ENCODE results near the gene COL8A1.
"Not testable (repeated sequence)": the region's sequence is repeated elsewhere in the genome, so short reads cannot be mapped to it uniquely, and the experiment has no call there.

COL8A1 gene

DNA sequence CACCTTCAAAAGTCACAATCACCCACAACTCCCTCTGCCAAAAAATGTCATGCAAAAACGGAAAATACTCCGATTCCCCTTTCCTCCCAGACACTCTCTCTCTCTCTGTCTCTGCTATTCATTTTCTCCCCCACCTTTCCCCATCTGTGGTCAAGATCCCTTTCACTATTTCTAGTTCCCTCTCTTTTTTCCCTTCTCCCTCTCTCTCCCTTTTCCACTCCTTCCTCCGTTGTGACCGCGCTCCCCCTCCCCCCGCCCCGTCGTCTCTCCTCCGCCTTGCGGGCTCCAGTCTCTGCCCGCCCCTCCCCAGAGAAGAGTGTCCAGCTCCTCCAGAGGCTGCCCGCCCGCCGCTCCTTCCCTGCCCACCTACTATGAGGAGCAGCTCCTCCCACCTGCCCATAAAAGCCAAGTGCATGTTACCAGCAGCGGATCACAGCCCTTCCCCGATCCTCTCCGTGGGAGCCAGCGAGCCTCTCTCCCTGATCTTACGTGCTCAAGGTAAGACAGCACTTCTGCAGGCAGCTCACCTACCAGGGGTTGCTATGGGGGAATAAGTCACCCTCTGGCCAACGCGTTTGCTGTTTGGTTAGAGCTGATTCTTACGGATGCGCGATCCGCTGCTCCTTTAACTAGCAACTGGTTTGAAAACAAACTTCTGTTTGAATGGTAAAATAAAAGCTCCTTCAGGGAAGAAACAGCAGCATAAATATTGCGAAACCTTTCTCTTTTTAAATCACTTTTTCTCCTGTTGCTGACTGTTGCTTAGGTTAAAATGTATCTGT, at the start of gene COL8A1:
COL8A1 (plus strand) TSS at position 428 of the 782 bp plus-strand sequence. CDS start 152,089 bp downstream, outside the sequence.
- no peak for DNase-seq

DNA sequence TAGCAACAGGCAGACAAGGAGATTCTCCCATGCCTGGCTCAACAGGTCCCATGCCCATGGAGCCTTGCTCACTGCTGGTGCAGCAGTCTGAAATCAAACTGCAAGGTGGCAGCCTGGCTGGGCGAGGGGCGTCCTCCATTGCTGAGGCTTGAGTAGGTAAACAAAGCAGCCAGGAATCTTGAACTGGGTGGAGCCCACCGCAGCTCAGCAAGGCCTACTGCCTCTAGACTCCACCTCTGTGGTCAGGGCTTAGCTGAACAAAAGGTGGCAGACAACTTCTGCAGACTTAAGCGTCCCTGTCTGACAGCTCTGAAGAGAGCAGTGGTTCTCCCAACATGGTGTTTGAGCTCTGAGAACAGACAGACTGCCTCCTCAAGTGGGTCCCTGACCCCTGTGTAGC, 49.2 kb upstream of the COL8A1 start:
- DNase-seq: not testable (repeated sequence)

DNA sequence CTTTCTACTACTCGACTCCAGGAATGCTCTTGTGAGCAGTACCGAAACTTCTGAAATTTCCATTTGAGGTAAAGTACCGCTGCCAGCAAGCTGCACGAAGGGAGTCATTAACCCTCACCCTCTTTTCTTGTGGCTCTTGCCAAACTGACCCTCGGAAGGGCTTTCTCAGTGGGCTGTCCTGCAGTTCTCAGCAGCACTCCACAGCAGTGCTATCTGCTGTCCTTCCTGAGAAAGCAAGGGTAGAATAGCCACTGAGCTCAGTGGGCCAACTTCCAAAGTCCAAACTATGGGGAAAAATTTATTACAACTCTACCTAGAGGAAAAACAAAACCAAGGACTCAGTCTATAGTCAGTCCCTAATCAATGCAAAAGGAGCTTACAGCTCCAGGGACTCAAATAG, 38.5 kb upstream of the COL8A1 start:
- DNase-seq: no peak

DNA sequence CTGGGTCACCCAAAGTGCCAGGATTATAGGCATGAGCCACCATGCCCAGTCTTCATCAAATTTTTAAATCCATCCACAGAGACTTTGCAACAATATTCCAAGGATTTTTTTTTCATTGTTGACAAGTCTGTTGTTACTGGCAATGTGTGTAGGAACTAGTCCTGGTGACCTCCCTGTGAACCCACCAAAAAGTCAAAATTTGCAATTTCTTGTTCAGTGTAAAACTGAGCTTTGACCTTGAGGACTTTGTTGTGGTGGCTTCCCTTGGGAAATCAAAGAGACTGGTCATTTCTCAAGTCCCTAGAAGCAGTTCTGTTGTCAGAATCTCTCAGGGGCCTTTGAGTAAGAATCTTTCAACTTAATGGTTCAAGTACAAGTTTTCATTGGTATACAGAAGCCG, 36.9 kb upstream of the COL8A1 start:
- no peak for DNase-seq

DNA sequence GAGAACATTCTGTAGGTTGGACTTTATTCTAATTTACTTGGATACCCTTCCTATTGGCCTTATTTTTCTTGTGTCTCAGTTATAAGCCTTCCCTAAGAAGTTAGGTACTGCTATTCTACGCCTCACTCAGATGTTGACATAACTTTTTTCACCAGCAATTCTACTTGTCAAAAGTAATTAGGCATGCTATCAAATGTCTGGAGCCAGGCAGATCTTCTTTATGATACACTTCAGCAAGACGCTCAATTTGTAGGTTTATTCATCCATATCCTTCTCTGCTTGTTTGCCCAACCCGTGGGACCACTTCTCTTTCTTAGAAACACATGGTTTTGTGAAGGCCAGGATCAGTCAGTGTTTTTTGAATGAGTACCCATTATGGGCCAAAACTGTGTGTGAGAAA, 36.2 kb upstream of the COL8A1 start:
- DNase-seq: no peak

DNA sequence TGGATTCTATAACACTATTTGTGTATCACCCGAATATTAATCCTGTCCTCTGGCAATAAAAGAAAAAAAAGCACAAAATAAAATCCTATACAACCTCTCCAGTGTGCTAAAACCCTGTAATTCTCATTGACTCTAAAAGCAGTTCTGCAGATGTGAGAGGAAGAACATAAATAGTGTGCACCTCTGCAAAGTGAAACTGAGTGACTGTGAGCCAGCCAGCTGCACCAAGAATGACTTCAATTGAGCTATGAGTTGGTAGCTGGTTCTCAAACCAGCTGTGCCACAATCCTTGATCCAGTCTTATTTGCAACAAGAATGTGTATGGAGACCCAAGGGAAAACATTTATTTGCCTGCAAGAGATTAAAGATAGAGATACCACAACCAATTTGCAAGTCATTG, 31.2 kb upstream of the COL8A1 start:
- DNase-seq: no peak

DNA sequence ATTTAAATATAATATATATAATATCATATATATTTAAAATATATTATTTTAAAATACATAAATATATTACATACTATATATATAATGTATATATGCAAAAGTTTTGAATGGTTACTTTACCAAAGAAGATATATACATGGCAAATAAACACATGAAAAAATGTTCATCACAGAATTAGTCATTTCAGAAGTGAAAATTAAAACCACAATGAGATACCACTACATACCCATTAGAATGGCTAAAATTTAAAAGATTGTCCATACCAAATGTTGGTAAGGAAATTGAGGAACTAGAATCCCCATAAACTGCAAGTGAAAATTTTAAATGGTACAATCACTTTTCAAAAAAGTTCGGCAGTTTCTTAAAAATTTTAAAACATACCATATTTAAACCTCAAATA, 23.6 kb upstream of the COL8A1 start:
- DNase-seq: no peak

DNA sequence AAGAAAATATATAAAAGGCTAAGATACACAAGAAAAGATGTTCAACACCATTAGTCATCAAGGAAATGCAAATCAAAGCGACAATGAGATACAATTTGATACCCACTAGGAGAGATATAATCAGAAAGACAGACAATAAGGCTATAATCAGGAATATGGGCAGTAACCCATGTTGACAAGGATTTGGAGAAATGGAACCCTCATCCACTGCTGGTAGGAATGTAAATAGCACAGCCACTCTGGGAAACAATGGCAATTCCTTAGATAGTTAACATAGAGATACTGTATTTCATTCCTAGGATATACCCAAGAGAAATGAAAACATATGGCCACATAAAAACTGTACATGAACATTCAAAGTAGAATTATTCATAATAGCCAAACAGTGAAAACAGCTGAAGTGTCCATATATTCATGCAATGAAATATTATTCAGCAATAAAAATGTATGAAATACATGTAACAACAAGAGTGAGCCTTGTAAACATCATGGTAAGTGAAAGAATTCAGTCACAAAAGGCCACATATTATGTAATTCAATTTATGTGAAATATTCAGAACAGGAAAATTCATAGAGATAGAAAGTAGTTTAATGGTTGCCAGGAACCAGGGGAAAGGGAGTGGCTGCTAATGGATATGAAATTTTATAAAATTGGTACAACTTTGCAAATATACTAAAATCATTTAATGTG, 18.2 kb upstream of the COL8A1 start:
- DNase-seq: no peak

DNA sequence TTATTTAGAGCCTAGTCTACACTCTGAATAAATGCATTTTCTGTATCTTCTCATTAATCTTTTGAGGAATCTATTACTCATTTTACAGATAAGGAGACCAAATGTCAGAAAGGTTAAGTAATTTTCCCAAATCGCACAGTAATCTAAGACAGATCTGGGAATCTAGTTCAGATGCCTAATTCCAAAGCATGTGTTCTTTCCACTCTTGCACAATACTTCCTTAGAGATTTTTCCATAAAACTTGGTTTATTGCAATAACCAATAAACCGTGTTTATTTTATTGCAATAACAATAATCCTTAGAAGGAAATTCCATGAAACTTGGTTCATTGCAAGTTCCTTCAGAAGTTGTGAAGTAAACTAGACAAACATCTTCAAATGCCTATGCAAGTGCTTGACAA, 17.4 kb upstream of the COL8A1 start:
- DNase-seq: no peak

DNA sequence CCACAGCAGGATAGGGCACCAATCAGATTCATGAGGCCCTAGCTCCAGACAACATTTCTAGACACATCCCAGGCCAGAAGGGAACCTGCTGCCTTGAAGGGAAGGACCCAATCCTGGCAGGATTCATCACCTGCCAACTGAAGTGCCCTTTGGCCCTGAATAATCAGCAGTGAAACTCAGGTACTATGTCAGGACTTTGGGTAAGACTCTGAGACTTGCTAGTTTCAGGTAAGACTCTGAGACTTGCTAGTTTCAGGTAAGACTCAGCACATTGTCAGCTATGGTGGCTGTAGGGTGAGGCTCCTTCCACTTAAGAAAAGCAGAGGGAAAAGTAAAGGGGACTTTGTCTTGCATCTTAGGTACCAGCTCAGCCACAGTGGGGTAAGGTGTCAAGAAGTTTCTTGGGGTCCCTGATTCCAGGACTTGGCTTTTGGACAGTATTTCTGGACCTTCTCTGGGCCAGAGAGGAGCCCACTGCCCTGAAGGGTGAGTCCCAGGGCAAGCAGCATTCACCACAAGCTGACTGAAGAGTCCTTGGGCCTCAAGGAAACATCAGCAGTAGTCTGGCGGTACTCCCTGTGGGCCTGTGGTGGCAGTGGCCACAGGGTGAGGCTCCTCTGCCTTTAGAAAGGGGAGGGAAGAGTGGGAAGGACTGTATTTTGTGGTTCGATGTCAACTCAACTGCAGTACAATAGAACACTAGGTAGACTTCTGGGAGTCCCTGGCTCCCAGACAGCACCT, 13.7 kb upstream of the COL8A1 start:
- no peak for DNase-seq

DNA sequence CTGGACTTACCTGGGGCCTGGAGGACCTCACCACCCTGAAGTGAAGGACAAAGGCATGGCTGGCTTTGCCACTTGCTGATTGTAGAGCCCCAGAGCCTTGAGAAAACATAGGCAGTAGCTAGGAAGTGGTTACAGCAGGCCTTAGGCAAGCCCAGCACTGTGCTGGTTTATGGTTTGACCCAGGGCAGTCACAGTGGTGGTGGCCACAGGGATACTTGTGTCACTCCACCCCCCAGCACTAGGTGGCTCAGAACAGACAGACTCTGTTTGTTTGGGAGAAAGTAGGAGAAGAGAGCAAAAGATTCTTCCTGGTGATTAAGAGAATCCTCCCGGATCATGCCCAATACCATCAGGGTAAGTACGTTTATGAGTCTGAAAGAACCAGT, 13.2 kb upstream of the COL8A1 start:
- no peak for DNase-seq

DNA sequence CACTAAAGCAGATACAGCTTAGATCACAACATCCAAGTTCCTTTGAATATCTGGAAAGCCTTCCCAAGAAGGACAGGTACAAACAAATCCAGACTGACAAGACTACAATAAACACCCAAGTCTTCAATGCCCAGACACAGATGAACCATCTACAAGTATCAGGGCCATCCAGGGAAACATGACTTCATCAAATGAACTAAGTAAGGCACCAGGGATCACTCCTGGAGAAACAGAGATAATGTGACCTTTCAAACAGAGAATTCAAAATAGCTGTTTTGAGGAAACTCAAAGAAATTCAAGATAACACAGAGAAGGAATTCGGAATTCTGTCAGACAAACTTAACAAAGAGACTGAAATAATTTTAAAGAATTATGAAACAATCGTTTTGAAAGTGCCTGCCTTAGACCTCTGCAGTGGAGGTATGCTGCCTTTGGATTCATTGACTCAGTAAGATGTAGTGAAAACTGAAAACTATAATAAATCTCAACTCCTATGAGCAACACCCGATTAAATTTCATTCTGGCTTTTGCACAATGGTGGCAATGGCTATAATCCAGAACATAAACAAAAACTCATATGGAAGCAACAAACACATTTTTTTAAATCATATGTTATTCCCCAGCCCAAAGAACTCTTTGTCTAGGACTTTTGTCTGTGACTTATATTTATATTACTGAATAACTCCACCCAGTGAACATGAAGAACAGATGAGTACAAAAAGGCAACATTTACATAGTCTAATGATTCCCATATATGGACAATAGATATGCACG, 12.6 kb upstream of the COL8A1 start:
- DNase-seq: no peak

DNA sequence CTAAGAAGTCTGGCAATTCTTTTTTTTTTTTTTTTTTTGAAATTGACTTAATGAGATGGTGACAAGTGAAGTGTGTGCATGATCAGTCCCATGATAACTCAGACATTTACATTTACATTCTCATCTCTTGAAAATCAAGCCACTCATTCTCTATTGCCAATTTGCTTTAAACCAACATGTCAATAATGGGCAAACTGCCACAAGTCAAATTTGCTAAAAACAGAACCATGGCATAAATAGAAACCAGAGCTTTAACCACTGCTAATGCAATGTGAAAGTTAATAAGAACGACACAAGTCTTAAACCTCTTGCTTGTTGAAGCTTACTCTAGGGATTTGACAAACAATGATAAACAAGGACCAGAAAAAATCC, 12.0 kb upstream of the COL8A1 start:
- DNase-seq: no peak

DNA sequence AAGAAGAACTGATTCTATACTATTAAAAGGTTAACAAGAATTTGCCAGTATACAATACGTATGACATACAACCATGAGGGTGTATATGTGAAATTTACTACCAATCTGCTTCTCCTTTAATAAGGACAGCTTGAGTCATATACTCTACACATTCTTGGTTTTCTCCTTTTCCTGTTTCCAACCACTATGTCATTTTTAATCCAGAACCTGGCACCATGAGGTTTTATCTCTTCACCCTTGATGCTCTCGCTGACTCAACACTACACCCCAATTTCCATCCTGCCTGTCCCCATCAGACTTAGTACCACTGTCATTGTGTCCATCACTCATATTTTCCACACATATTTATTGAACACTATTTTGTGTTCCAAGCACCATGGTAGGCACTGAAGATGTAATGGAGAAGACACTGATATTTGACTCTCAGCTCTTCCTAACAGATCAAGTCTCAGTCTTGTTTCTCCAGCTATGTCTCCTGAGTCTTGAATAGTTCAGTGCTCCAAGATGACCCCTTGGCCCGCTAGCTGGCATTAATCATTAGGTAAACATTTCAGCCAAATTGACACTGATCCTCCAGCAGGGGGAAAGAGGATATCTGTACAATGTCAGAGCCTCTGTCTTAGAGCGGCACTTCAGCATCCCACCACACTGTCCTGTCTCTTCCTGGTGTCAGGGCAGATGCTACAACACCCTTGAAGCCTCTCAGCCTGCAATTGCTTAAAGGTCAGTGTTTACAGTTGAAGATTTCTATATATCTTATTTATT, 11.2 kb upstream of the COL8A1 start:
- DNase-seq: no peak

DNA sequence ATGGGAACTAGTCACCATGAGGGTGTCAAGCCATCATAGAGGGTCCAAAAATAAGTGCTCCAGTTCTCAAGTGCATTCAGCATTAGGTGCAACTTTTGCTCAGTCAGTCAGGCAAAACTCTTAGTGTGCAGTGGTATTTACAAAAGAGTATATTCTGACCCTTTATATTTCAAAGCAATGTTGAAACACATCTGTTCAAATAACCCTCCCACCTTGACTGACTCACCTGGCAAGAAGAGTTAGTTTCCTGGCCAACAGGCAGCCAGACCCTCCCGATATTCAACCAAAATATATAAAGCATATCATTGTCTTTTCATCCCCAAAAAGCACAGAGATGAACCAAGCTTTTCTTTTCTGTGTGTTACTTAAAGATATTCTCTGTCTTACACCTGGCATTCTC, 7.6 kb upstream of the COL8A1 start:
- no peak for DNase-seq

DNA sequence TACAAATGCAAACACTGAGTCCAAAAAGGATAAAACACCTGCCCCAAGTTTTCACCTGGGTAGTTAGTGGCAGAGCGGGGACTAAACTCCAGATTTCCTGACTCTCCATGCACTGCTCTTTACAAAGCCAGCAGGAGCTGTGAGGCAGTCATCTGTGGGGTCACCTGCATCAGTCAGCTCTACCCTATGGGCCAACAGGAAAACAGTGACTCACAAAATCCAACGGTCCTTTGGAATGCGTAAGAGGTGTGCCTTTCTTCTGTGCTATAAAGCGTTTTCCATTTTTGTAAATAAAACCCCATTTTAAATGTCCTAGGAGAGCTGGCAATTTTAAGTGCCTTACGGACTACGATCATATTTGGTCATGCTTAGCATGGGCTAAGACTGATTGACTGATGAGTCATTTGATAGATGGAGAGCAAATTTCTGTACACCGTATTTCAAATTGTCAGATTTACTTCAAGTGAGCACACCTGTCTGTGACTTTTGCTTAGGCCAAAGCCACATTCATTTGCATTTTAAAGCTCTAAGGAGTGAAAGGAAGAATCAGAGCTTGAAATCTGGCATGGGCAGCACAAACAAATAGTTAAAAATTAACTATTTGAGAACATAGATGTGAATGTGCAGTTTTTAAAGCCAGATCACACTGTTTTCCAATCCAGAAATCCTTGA, 4.4 kb upstream of the COL8A1 start:
- no peak for DNase-seq

DNA sequence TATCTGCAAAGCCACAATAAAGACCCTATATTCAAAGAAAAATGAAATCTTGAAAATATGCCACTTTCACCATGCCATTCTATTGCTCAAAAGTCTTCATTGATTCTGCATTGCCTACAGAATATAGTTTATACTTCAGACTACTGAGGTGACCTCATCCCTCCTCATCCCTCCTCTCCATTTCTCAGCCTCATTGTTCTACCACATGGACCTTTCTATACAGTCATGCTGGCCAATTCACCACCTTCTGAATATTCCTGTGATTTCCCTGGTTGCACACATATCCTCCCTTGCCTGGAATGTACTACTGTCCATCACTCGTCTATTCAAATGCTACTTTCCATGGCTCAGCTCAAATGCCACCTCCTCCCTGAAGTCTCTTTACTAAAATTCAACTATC, 3.5 kb upstream of the COL8A1 start:
- DNase-seq: no peak

DNA sequence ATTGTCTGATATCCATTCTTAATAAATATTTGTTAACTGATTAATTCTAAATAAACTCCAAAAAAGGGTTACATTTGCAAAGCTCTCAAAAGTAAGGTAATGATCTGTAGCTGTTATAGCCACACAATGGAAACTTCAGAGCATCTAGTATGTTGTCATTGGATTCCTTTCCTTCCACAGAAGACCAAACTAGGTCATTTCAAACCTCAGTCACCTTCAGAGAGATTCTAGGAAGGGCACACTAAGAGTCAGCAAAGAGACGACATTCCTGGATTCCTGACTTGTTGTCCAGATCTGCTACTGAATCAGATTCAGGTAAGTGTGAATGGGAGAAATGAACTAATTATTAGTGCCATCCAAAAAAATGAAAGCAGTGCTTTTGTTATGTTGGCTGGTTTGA, 3.0 kb upstream of the COL8A1 start:
- no peak for DNase-seq

DNA sequence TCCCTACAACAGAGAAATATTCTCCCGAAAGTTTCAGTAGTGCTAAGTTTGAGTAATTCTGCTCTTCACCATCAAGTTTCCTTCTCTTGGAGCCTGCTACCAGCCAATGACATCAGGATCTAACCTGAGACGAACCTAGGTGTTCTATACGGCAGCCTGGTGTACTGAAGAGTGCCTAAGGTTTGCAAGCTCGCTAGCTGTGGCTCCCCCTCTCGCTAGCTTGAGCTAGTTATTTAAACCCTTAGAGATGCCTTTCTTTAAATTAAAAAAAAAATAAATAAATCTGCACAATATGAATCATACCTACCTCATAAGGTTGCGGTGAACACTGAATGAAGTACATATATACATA, 1.4 kb upstream of the COL8A1 start:
- no peak for DNase-seq

DNA sequence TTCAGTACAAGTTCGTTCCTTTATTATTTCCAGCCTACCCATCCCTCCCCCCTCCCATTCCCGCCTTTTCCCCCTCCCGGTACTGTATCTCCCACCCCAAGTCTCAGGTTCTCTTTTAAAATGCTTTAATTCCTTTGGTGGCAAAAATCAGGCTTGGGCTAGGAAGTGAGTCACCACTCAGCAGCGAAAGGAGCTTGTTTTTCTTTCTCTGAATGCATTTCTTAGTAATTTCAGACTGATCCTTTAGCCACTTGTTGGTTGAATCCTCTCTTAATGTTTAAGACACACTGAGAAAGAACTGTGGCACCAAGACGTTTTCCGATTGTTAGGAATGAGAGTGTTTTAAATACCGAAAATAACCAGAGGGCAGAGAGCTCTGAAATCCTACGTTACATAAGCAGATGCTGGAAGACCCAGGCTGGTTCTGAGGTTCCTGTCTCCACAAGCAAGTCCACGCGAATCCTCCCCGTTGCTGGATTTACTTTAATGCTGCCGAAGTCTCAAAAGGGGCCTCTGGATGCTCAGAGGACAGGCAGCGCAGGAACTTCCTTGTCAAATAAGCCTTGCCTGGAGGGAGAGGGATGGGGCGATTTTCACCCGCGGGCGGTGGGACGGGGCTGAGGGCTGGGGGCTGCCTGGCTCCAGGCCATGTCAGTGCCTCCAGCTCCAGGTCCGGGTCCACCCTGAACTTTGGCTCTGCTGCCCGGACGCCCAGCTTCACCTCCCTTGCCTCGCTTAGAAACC, 854 bp upstream of the COL8A1 start:
- no peak for DNase-seq

DNA sequence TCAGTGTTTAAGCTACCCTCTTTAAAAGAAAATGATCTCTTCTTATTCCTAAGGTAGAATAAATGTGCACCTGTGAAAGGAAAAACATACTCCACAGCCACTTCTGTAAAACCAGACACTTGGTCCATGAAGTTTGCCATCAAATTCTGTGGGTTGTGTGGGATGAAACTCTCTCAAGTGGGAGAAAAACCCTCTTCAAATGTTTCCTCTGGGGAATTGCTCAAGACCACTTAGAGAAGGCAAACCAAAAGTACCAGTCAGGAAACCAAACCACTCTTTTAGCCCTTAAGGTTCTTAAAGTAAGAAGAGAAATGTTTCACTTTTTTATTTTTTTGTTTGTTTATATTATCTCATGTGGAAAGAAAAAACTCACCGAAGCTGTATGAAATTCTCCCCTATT, 1.2 kb downstream of the COL8A1 start:
- no peak for DNase-seq

All from SHP77 treated with DMSO at 0.1 percent for 48 hours (cell line).